Rectal smooth muscle tissue (tissue), 1 donor: ENCODE results near the gene ROCK2.
A peak's percentile ranks its signal among the peaks of the same experiment; 100 is the strongest.

Experiments
- H3K27ac ChIP-seq: one replicate; pipeline ENCODE4 v1.7.0; 2013; ENCODE audit warnings: low read depth, low read length, inconsistent platforms
- H3K27me3 ChIP-seq: one replicate; pipeline ENCODE4 v1.7.0; 2013; ENCODE audit warnings: low read length; ENCODE audit not compliant: control insufficient read depth, insufficient read depth
- H3K36me3 ChIP-seq: one replicate; pipeline ENCODE4 v1.7.0; 2013; ENCODE audit warnings: low read length; ENCODE audit not compliant: control insufficient read depth, insufficient read depth
- H3K4me1 ChIP-seq: one replicate; pipeline ENCODE4 v1.7.0; 2013; ENCODE audit warnings: low read length; ENCODE audit not compliant: control insufficient read depth, insufficient read depth
- H3K4me3 ChIP-seq: one replicate; pipeline ENCODE4 v1.7.0; 2013; ENCODE audit warnings: low read length
- H3K9ac ChIP-seq: one replicate; pipeline ENCODE4 v1.7.0; 2013; ENCODE audit warnings: low read length

The ROCK2 gene

GRCh38 chr2:11364565-11364887 lies 20.1 kb upstream of the ROCK2 start:
- H3K27me3 ChIP-seq = no peaks in the 10 kb centered on the region
- no peaks in the 10 kb centered on the region for H3K4me1 ChIP-seq
- no peak overlapping the region for H3K4me3 ChIP-seq
- H3K36me3 ChIP-seq = no peaks in the 10 kb centered on the region
- H3K9ac ChIP-seq = no peak overlapping the region
- no peak overlapping the region for H3K27ac ChIP-seq

DNA sequence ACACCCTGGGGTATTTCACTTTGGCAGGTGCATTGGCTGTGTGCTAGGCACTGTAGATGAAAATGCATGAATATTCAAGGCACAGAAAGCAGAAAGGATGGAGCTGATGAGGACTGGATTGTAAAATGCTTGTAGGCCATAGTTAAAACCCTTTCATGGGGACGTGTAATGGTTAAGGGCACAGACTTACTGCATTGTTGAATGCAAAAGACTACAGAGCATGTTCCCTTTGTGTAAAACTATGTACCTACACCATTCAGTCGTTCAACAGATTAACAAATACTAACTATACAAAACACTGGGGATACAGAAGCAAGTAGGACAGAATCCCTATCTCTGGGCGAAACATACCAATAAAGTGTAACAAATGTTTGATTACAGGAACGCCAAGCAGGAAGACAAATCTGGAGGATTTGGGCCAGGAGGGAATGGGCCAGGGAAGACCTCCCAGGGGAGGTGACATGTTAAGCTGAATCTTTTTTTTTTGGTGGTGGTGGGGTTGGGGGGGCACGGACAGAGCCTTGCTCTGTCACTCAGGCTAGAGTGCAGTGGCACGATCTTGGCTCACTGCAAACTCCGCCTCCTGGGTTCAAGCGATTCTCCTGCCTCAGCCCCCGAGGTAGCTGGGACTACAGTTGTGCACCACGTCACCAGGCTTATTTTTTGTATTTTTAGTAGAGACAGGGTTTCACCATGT lies 19.6 kb upstream of the ROCK2 start:
- H3K4me1 ChIP-seq = no peaks in the 10 kb centered on the region
- H3K9ac ChIP-seq = no peak overlapping the region
- H3K27me3 ChIP-seq = no peaks in the 10 kb centered on the region
- no peak overlapping the region for H3K27ac ChIP-seq
- no peak overlapping the region for H3K4me3 ChIP-seq
- H3K36me3 ChIP-seq = no peaks in the 10 kb centered on the region

DNA sequence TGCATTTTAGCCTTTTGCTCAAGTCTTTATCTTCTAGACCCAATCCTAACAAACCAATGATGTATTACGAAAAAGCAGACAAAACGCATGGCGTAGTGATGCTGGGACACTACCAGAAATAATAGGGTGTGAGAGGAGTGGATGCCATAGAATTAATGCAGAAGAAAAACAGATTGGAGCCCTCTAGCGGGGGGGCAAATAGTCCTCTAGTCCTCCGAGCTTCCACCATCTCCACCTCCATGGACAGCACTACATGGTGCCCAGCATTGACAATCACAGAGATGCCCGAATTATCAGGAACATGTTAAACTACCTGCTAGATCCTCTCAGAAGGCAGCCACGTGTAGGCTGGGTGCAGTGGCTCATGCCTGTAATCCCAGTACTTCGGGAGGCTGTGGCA lies 15.4 kb upstream of the ROCK2 start:
- Histone ChIP-seq H3K36me3 (no peaks in the 10 kb centered on the region), H3K9ac (no peak overlapping the region), H3K27ac (no peak overlapping the region), H3K27me3 (no peaks in the 10 kb centered on the region), H3K4me1 (no peaks in the 10 kb centered on the region), H3K4me3 (no peak overlapping the region)

- Histone ChIP-seq H3K27me3 (no peaks in the 10 kb centered on the region), H3K27ac (no peak overlapping the region), H3K36me3 (no peaks in the 10 kb centered on the region), H3K4me1 (no peaks in the 10 kb centered on the region), H3K9ac (no peak overlapping the region), H3K4me3 (no peak overlapping the region)
These were observed 13.1 kb upstream of the ROCK2 start for GRCh38 chr2:11357428-11357972.

- Histone ChIP-seq H3K27me3 (no peaks in the 10 kb centered on the region), H3K4me3 (no peak overlapping the region), H3K36me3 (no peaks in the 10 kb centered on the region), H3K9ac (no peak overlapping the region), H3K27ac (no peak overlapping the region), H3K4me1 (no peaks in the 10 kb centered on the region)
These were observed 12.3 kb upstream of the ROCK2 start for GRCh38 chr2:11356764-11357163.

- H3K9ac ChIP-seq = no peak overlapping the region
- no peaks in the 10 kb centered on the region for H3K36me3 ChIP-seq
- H3K27ac ChIP-seq = no peak overlapping the region
- H3K27me3 ChIP-seq = no peaks in the 10 kb centered on the region
- H3K4me1 ChIP-seq = no peaks in the 10 kb centered on the region
- no peak overlapping the region for H3K4me3 ChIP-seq
These were observed 11.0 kb upstream of the ROCK2 start for GRCh38 chr2:11355194-11356053.

DNA sequence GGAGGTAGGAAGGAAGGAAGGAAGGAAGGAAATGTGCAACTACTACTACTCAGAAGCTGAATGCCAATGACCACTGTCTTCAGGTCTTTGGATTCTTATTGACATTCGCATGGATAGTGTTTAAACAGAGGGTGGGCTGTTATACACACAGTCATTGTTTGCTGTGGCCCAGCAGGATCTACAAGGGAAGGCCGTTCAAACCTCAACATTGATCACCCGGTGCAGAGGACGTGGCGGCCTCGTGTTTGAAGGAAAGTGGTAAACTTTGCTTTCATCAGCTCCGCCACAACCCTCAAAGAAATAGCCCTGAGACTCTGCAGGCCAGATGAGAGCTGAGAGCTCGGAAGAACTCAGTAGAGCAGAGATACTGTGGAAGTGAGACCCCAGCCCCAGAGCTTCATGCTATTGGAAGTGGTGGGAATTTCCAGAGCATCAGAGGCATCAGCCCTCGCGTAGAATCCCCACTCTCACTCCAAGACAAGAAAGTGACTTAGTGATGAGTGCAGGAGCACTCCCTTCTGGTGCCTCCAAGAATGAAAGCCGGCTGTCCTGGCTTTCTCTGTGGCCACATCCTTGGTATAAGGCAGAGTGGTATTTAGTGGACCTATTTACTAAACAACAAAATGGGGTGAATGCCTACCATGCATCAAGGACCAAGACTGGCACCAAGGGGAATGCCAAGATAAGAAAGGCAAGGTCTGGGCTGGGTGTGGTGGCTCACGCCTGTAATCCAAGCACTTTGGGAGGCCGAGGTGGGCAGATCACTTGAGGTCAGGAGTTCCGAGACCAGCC lies 10.1 kb upstream of the ROCK2 start:
- H3K4me1 ChIP-seq = no peaks in the 10 kb centered on the region
- no peak overlapping the region for H3K9ac ChIP-seq

DNA sequence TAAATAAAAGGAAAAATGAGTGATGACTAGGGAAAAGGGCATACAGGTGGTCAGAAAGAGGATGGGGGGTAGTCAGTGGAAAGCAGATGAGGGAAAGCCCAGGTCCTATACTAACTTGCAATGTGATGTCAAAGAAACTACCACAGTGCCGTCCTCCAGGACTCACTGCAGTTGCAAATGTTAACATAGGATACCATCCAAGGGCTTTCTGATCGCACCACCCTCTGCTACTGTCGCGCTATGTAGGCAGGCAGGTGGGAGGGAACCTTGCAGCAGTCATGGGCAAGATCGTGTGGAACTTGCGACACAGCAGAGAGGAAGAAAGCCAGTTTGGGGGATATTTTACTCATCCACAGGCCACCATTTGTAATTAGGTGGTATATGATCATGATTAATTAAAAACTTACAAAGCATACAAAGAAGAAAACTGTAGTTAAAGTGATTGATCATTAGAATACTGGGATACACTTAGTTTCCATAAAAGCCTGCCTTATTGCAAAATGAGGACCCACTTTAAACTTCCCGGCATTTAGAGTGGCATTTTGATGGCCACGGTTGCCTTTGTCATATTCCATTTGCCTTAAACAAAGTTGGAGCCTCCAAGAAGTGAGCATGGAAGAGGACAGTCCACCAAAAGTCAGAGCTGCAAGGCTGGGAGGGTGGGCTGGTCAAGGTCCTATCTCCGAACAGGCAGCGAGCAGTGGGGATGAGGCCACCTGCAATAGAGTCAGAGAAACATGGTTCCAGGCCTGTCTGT lies 8.5 kb upstream of the ROCK2 start:
- no peaks in the 10 kb centered on the region for H3K4me1 ChIP-seq
- no peaks in the 10 kb centered on the region for H3K36me3 ChIP-seq
- H3K9ac ChIP-seq = no peak overlapping the region
- no peaks in the 10 kb centered on the region for H3K27me3 ChIP-seq
- no peak overlapping the region for H3K4me3 ChIP-seq
- H3K27ac ChIP-seq = no peak overlapping the region

More for the DNA sequence above, 10.1 kb upstream of the ROCK2 start:
- no peaks in the 10 kb centered on the region for H3K36me3 ChIP-seq
- H3K4me3 ChIP-seq = no peak overlapping the region
- no peak overlapping the region for H3K27ac ChIP-seq
- H3K27me3 ChIP-seq = no peaks in the 10 kb centered on the region

DNA sequence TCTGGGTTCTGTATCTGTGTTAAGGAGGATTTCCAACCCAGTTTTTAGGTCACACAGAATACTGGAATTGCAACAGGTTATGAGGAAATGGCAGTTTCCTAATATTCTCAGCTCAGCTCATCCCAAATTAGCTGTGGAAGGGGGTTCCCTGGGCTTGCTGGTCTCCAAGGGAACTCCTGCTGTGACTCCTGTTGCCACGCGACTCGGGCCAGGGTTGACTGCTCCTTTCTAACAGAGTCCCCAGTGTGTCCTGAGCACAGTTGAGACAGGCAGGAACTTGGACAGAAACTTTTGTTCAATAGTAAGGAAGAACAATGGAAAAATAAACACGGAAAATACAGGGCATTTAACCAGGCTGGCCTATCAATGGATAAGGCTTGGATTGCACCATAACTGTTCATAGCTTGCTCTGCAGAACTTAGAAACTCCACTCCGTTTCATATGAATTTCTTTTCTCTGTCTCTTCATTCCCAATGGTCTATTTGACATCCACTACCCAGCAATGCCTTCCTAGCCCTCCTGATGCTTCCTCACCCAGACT lies 3.8 kb upstream of the ROCK2 start:
- no peak overlapping the region for H3K4me3 ChIP-seq
- no peak overlapping the region for H3K9ac ChIP-seq
- H3K4me1 ChIP-seq = peaks cover 7% of the 10 kb centered on the region
- H3K27ac ChIP-seq = no peak overlapping the region
- H3K36me3 ChIP-seq = no peaks in the 10 kb centered on the region
- H3K27me3 ChIP-seq = no peaks in the 10 kb centered on the region

DNA sequence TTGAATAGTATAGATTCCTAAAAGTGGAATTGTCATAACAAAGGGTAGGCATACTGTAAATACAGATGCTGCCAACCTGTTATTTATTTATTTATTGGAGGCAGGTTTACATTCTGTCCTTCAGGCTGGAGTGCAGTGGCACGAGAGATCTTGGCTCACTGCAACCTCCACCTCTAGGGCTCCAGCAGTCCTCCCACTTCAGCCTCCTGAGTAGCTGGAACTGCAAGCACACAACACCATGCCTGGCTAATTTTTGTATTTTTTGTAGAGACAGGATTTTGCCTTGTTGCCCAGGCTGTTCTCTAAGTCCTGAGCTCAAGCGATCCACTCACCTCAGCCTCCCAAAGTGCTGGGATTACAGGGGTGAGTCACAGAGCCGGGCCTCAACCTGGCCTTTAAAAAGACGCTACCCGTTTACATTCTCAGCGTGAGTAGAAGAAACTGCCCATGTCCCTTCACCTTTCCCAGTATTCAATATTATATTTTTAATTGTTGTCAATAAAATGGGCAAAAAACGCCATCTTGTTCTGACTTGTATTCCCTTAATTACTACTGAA lies 3.0 kb upstream of the ROCK2 start:
- Histone ChIP-seq H3K9ac (no peak overlapping the region), H3K4me3 (no peak overlapping the region), H3K36me3 (no peaks in the 10 kb centered on the region), H3K27ac (no peak overlapping the region), H3K27me3 (no peaks in the 10 kb centered on the region), H3K4me1 (peaks cover 8% of the 10 kb centered on the region)

DNA sequence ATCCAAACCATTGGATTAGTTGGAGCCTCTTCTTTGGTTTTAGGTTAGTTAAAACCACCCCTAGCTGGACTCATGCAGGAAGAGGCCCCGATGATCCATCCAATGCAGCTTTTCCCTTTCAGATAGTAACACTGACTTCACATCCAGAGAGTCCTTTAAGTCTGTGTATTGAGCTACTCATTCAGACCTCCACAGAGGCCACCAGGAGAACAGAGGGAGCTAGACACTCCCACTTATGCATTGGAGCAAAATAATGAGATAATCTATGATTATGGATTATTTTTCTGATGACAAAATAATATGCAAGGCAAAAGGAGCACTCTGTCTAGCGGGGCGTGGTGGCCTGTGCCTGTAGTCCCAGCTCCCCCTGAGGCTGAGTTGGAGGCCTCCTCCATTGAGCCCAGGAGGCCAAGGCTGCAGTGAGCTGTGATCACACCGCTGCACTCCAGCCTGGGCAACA lies 1.6 kb upstream of the ROCK2 start:
- no peak overlapping the region for H3K4me3 ChIP-seq
- H3K36me3 ChIP-seq = no peaks in the 10 kb centered on the region
- H3K27ac ChIP-seq = peak overlapping the region; percentile 95
- no peak overlapping the region for H3K9ac ChIP-seq
- no peaks in the 10 kb centered on the region for H3K27me3 ChIP-seq
- peaks cover 15% of the 10 kb centered on the region for H3K4me1 ChIP-seq
